Heart right ventricle (tissue), 16 donors: ENCODE data around the gene MYH15. TPM values are rescaled to one million over a fixed set of nuclear protein-coding genes. Genes with fewer than 3 reads are reported as not detected.

Source experiments
- ATAC-seq, 8 donors: fragments of 200-7000 bp; cut with Tn5 transposase; one replicate each; pipeline ENCODE4 v1.9.1; 2020; ENCODE audit warnings: mild to moderate bottlenecking in 8 of 8, moderate library complexity in 8 of 8, moderate number of reproducible peaks in 1 of 8
- DNase-seq, 2 donors: peaks; one replicate each; pipeline ENCODE4 v3.0.0-alpha.2; 2020
- H3K27ac ChIP-seq, 10 donors: fragments of 200-600 bp; sonication (generic) in 2 of 10; one replicate each; pipeline versions ENCODE4 v1.5.0 to v1.8.0; 2020 to 2022; ENCODE audit warnings: mild to moderate bottlenecking in 3 of 10
- H3K27me3 ChIP-seq, 7 donors: fragments of 200-600 bp; one replicate each; pipeline ENCODE4 v1.8.0; 2021 to 2022; ENCODE audit warnings: mild to moderate bottlenecking in 2 of 7
- H3K36me3 ChIP-seq, 9 donors: fragments of 200-600 bp; sonication (generic) in 1 of 9; one replicate each; pipeline versions ENCODE4 v1.5.0 to v1.8.0; 2020 to 2022; ENCODE audit warnings: mild to moderate bottlenecking in 2 of 9
- H3K4me1 ChIP-seq, 9 donors: fragments of 200-600 bp; sonication (generic) in 1 of 9; one replicate each; pipeline versions ENCODE4 v1.5.0 to v1.8.0; 2020 to 2022; ENCODE audit warnings: mild to moderate bottlenecking in 4 of 9
- H3K4me3 ChIP-seq, 10 donors: fragments of 200-600 bp; sonication (generic) in 2 of 10; one replicate each; pipeline versions ENCODE4 v1.5.0 to v1.8.0; 2020 to 2022; ENCODE audit warnings: mild to moderate bottlenecking in 7 of 10, moderate library complexity in 2 of 10
- H3K9me3 ChIP-seq, 11 donors: fragments of 200-600 bp in 10 of 11; sonication (generic) in 2 of 11; one replicate each; pipeline versions ENCODE4 v1.5.0 to v1.8.0; 2013 to 2022; ENCODE audit warnings: mild to moderate bottlenecking in 2 of 11, control low read depth in 1 of 11, moderate library complexity in 1 of 11
- CTCF ChIP-seq, 9 donors: fragments of 200-600 bp; sonication (generic) in 2 of 9; IDR thresholded peaks; one replicate each; pipeline versions ENCODE4 v1.5.0 to v1.8.0; 2021 to 2022; ENCODE audit warnings: antibody characterized with exemption in 9 of 9, mild to moderate bottlenecking in 5 of 9, moderate library complexity in 1 of 9
- WGBS, 2 donors: extraction: QIAGEN DNeasy Blood & Tissue Kit; methylation state at CpG; one replicate each; pipeline ENCODE4 v1.1.7; 2013; ENCODE audit warnings: inconsistent platforms in 1 of 2; 5-methylcytosine and 5-hydroxymethylcytosine counted together
- intact Hi-C, 10 donors: fragments of 100-400 bp; cut with DNase I; formaldehyde crosslinking; loops; one replicate each; pipeline versions ENCODE4 v1.11.1 to v1.14.2; 2022
- polyA plus RNA-seq, 2 donors: library from polyadenylated mRNA; stranded (reverse); fragments of 200-250 nt; gene quantifications; one replicate each; pipeline ENCODE4 v1.2.3, GENCODE V29; 2013
- total RNA-seq, 10 donors: library from RNA; stranded (reverse); fragmentation: NEBNext Ultra II Directional in 3 of 10; extraction: Animal tissue kit (Norgen Biotek cat#: 25700) in 3 of 10; gene quantifications; one replicate each; pipeline versions ENCODE4 v1.2.1 to v1.2.4, GENCODE V29; 2021 to 2023
- donor health status: Arrhythmogenic right ventricular cardiomyopathy.
- donor health status: ischemic (EF 13 %, LVEDD 7.1; RV severe dilation, severe dysfunction).
- donor health status: healthy with polysubstance abuse.
- donor health status: DM: no; HTN: yes; CAD: no.
- donor health status: DM: no; HTN: no; CAD: no.
- donor health status: ischemic (EF 25% LVEDD 6.9; RV normal size, moderate dysfunction).
- donor health status: ischemic (EF 25% LVEDD 5.7; RV mildly dilated, moderate dysfunction).
- donor health status: healthy.
- donor health status: DM: yes; HTN: yes; CAD: no.
- donor health status: Ischemic cardiomyopathy.
- donor health status: ischemic (EF 35%, LVEDD 5.7; RV mildly dilated, moderate dysfunction).
- donor health status: nonischemic (EF 11% LVEDD 7.7; RV severe dilation, severe dysfunction).
- donor health status: DM: yes; HTN: yes; CAD: no.
- donor health status: PGD.
- donor health status: ischemic (EF 29% LVEDD 5.4; RV normal size, mild dysfunction).
- donor health status: nonischemic (EF 23%, LVEDD 6.1; RV moderate dilation, normal function).

The MYH15 gene
- total and polyA plus RNA-seq, 12 donors: 0.12 to 1.1 (median 0.26) TPM

GRCh38 chr3:108359011-108359410 is 151.4 kb downstream of the MYH15 start:
- ATAC-seq: no peak
- 70 to 83% methylated on average over 2 of the region's 2 CpGs for WGBS, 2 donors

GRCh38 chr3:108357042-108357441 is 153.4 kb downstream of the MYH15 start:
- H3K27ac ChIP-seq: no peak overlapping the region
- TF ChIP-seq CTCF (IDR thresholded peaks at IDR 0.05): no peak
- H3K4me1 ChIP-seq: no peaks in the 10 kb centered on the region
- WGBS, 2 donors: 78% methylated on average over 2 of the region's 2 CpGs
- no peaks in the 10 kb centered on the region for H3K27me3 ChIP-seq
- DNase-seq: no peak
- intact Hi-C loops: no loop called here
- H3K9me3 ChIP-seq: no peaks in the 10 kb centered on the region
- H3K36me3 ChIP-seq: no peaks in the 10 kb centered on the region
- no peak overlapping the region for H3K4me3 ChIP-seq
- no peak for ATAC-seq

More at GRCh38 chr3:108359011-108359410, 151.4 kb downstream of the MYH15 start:
- intact Hi-C loops: no loop called here
- Histone ChIP-seq H3K36me3 (no peaks in the 10 kb centered on the region), H3K27ac (no peak overlapping the region), H3K9me3 (no peaks in the 10 kb centered on the region), H3K27me3 (no peaks in the 10 kb centered on the region), H3K4me3 (no peak overlapping the region), H3K4me1 (no peaks in the 10 kb centered on the region)
- TF ChIP-seq CTCF (IDR thresholded peaks at IDR 0.05): no peak
- DNase-seq: no peak

- no peak for ATAC-seq
- DNase-seq: no peak
- Histone ChIP-seq H3K4me3 (no peak overlapping the region), H3K27ac (no peak overlapping the region), H3K36me3 (no peaks in the 10 kb centered on the region), H3K27me3 (no peaks in the 10 kb centered on the region), H3K9me3 (no peaks in the 10 kb centered on the region), H3K4me1 (no peaks in the 10 kb centered on the region)
- 96 to 100% methylated on average over 1 of the region's 1 CpG for WGBS, 2 donors
- intact Hi-C loops: no loop called here
- TF ChIP-seq CTCF (IDR thresholded peaks at IDR 0.05): no peak
Observed at GRCh38 chr3:108354562-108354961, 155.8 kb downstream of the MYH15 start.

GRCh38 chr3:108352176-108352575 is 158.2 kb downstream of the MYH15 start:
- ATAC-seq: no peak
- no peak for TF ChIP-seq CTCF (IDR thresholded peaks at IDR 0.05)
- Histone ChIP-seq H3K27me3 (no peaks in the 10 kb centered on the region), H3K36me3 (no peaks in the 10 kb centered on the region), H3K4me1 (no peaks in the 10 kb centered on the region), H3K27ac (no peak overlapping the region), H3K9me3 (no peaks in the 10 kb centered on the region), H3K4me3 (no peak overlapping the region)
- no peak for DNase-seq
- intact Hi-C loops: no loop called here
- 58 to 65% methylated on average over 3 of the region's 3 CpGs for WGBS, 2 donors
